NT2/D1 (cell line): Measurements from ENCODE around the gene HLA-DMB.

Source experiments
- DNase-seq: peaks from one replicate; pipeline ENCODE4 v3.0.0-alpha.2; 2011; ENCODE audit warnings: low read depth, low spot score
- H3K27me3 ChIP-seq: 2 replicates; pipeline ENCODE4 v1.6.0; 2011; ENCODE audit warnings: mild to moderate bottlenecking; ENCODE audit not compliant: insufficient read length, insufficient read depth
- H3K36me3 ChIP-seq: 2 replicates; pipeline ENCODE4 v1.6.1; 2011; ENCODE audit warnings: mild to moderate bottlenecking, low read length, mixed read lengths; ENCODE audit not compliant: insufficient read depth, insufficient read length
- H3K4me1 ChIP-seq: 2 replicates; pipeline ENCODE4 v1.5.1; 2011; ENCODE audit not compliant: insufficient read depth, insufficient read length
- H3K4me3 ChIP-seq: 2 replicates; pipeline ENCODE4 v1.5.1; 2011; ENCODE audit warnings: low read depth; ENCODE audit not compliant: insufficient read length
- H3K9ac ChIP-seq: 2 replicates; pipeline ENCODE4 v1.6.0; 2011; ENCODE audit warnings: low read depth; ENCODE audit not compliant: insufficient read length
- H3K9me3 ChIP-seq: 2 replicates; pipeline ENCODE4 v1.5.1; 2011; ENCODE audit warnings: mild to moderate bottlenecking, low read length; ENCODE audit not compliant: insufficient read depth
- SUZ12 ChIP-seq: IDR thresholded peaks from 2 replicates; pipeline ENCODE4 v1.6.1; 2011; ENCODE audit not compliant: insufficient read length, insufficient read depth; ENCODE audit errors: extremely low read depth
- YY1 ChIP-seq: IDR thresholded peaks from 2 replicates; pipeline ENCODE4 v1.6.1; 2011; ENCODE audit not compliant: insufficient read length, insufficient read depth
- ZNF274 ChIP-seq: IDR thresholded peaks from 2 replicates; pipeline ENCODE4 v1.6.1; 2011; ENCODE audit warnings: mild to moderate bottlenecking, low read depth, low read length

The HLA-DMB gene

GRCh38 chr6:32974541-32975308, 33.9 kb upstream of the HLA-DMB start:
- Histone ChIP-seq H3K4me3 (peak overlapping the region; percentile 90), H3K9ac (peak overlapping the region; percentile 44), H3K27me3 (no peaks in the 10 kb centered on the region), H3K9me3 (no peaks in the 10 kb centered on the region), H3K4me1 (peaks cover 2% of the 10 kb centered on the region), H3K36me3 (peaks cover 82% of the 10 kb centered on the region)
- DNase-seq: no peak
- TF ChIP-seq ZNF274: no peak
- TF ChIP-seq YY1: no peak
- no peak for TF ChIP-seq SUZ12

GRCh38 chr6:32974016-32974333, 33.1 kb upstream of the HLA-DMB start:
- H3K4me3 ChIP-seq: peak overlapping the region; percentile 90
- H3K9ac ChIP-seq: peak overlapping the region; percentile 96
- DNase-seq: no peak
- no peaks in the 10 kb centered on the region for H3K27me3 ChIP-seq
- H3K9me3 ChIP-seq: no peaks in the 10 kb centered on the region
- TF ChIP-seq YY1 (no peak), SUZ12 (no peak), ZNF274 (no peak)
- peaks cover 2% of the 10 kb centered on the region for H3K4me1 ChIP-seq
- peaks cover 79% of the 10 kb centered on the region for H3K36me3 ChIP-seq

- H3K36me3 ChIP-seq: peaks cover 74% of the 10 kb centered on the region
- TF ChIP-seq SUZ12 (no peak), ZNF274 (no peak), YY1 (no peak)
- no peak for DNase-seq
- H3K4me1 ChIP-seq: peaks cover 2% of the 10 kb centered on the region
- H3K4me3 ChIP-seq: peak overlapping the region; percentile 90
- no peaks in the 10 kb centered on the region for H3K9me3 ChIP-seq
- no peaks in the 10 kb centered on the region for H3K27me3 ChIP-seq
- H3K9ac ChIP-seq: peak overlapping the region; percentile 96
These were observed 32.6 kb upstream of the HLA-DMB start for GRCh38 chr6:32973144-32974015.

- no peak for TF ChIP-seq SUZ12
- no peak for TF ChIP-seq YY1
- no peak for TF ChIP-seq ZNF274
- no peaks in the 10 kb centered on the region for H3K9me3 ChIP-seq
- H3K4me3 ChIP-seq: peak overlapping the region; percentile 90
- no peaks in the 10 kb centered on the region for H3K27me3 ChIP-seq
- DNase-seq: no peak
- peaks cover 2% of the 10 kb centered on the region for H3K4me1 ChIP-seq
- H3K9ac ChIP-seq: peak overlapping the region; percentile 96
- H3K36me3 ChIP-seq: peaks cover 66% of the 10 kb centered on the region
These were observed 31.7 kb upstream of the HLA-DMB start for GRCh38 chr6:32972353-32973143.

- H3K9me3 ChIP-seq: no peaks in the 10 kb centered on the region
- TF ChIP-seq SUZ12 (no peak), ZNF274 (no peak), YY1 (peak; percentile 63)
- DNase-seq: peak; percentile 95
- H3K4me3 ChIP-seq: peak overlapping the region; percentile 90
- H3K27me3 ChIP-seq: no peaks in the 10 kb centered on the region
- peaks cover 58% of the 10 kb centered on the region for H3K36me3 ChIP-seq
- H3K4me1 ChIP-seq: peaks cover 2% of the 10 kb centered on the region
- H3K9ac ChIP-seq: peak overlapping the region; percentile 96
These were observed 30.9 kb upstream of the HLA-DMB start for GRCh38 chr6:32971581-32972352.

GRCh38 chr6:32971242-32971580, 30.4 kb upstream of the HLA-DMB start:
- H3K4me1 ChIP-seq: peaks cover 1% of the 10 kb centered on the region
- TF ChIP-seq YY1: peak; percentile 62
- TF ChIP-seq SUZ12: no peak
- TF ChIP-seq ZNF274: no peak
- no peaks in the 10 kb centered on the region for H3K9me3 ChIP-seq
- H3K27me3 ChIP-seq: no peaks in the 10 kb centered on the region
- H3K4me3 ChIP-seq: peak overlapping the region; percentile 88
- no peak for DNase-seq
- peak overlapping the region; percentile 93 for H3K9ac ChIP-seq
- H3K36me3 ChIP-seq: peaks cover 56% of the 10 kb centered on the region
